SK-N-SH treated with all-trans-retinoic acid at 6 μM for 48 hours (cell line): ENCODE data around the gene DDX42.

Experiments
- ATAC-seq: fragments of 200-7000 bp; cut with Tn5 transposase; 3 replicates; pipeline ENCODE4 v1.9.1; 2020; ENCODE audit warnings: mild to moderate bottlenecking, moderate library complexity
- BACH2 ChIP-seq: fragments of 250-450 bp; sonication (Bioruptor Pico); IDR thresholded peaks from 2 replicates; pipeline ENCODE4 v1.9.0; 2021; ENCODE audit warnings: mild to moderate bottlenecking, borderline replicate concordance
- CSDC2 ChIP-seq: fragments of 250-450 bp; sonication (Bioruptor Pico); IDR thresholded peaks from 2 replicates; pipeline ENCODE4 v1.5.0; 2020; ENCODE audit warnings: mild to moderate bottlenecking, moderate library complexity
- GLIS3 ChIP-seq: fragments of 250-450 bp; sonication (Bioruptor Pico); IDR thresholded peaks from 2 replicates; pipeline ENCODE4 v1.5.0; 2020; ENCODE audit warnings: mild to moderate bottlenecking, moderate library complexity
- ISL1 ChIP-seq: fragments of 250-450 bp; sonication (Bioruptor Pico); IDR thresholded peaks from 2 replicates; pipeline ENCODE4 v2.1.2; 2022; ENCODE audit warnings: mild to moderate bottlenecking, moderate library complexity
- OSR1 ChIP-seq: fragments of 250-450 bp; sonication (Bioruptor Pico); IDR thresholded peaks from 2 replicates; pipeline ENCODE4 v1.8.0; 2022; ENCODE audit warnings: moderate library complexity, mild to moderate bottlenecking, inconsistent platforms
- PPARA ChIP-seq: fragments of 250-450 bp; sonication (Bioruptor Pico); IDR thresholded peaks from 2 replicates; pipeline ENCODE4 v1.5.0; 2020; ENCODE audit warnings: mild to moderate bottlenecking, borderline replicate concordance
- SNAI2 ChIP-seq: fragments of 250-450 bp; sonication (Bioruptor Pico); IDR thresholded peaks from 2 replicates; pipeline ENCODE4 v1.5.0; 2020; ENCODE audit warnings: mild to moderate bottlenecking, moderate library complexity
- TCF4 ChIP-seq: fragments of 250-450 bp; sonication (Bioruptor Pico); IDR thresholded peaks from 2 replicates; pipeline ENCODE4 v1.8.0; 2021; ENCODE audit warnings: mild to moderate bottlenecking, moderate library complexity, borderline replicate concordance
- TOX ChIP-seq: fragments of 250-450 bp; sonication (Bioruptor Pico); IDR thresholded peaks from 2 replicates; pipeline ENCODE4 v1.8.0; 2021; ENCODE audit warnings: mild to moderate bottlenecking, moderate library complexity, borderline replicate concordance
- ZC3H10 ChIP-seq: fragments of 250-450 bp; sonication (Bioruptor Pico); IDR thresholded peaks from 2 replicates; pipeline ENCODE4 v1.5.1; 2021; ENCODE audit warnings: mild to moderate bottlenecking, moderate library complexity
- ZFP3 ChIP-seq: fragments of 250-450 bp; sonication (Bioruptor Pico); IDR thresholded peaks from 2 replicates; pipeline ENCODE4 v1.5.0; 2020; ENCODE audit warnings: mild to moderate bottlenecking, moderate library complexity
- ZFP30 ChIP-seq: fragments of 450-650 bp; formaldehyde crosslinking; IDR thresholded peaks from 2 replicates; pipeline ENCODE4 v1.5.0; 2022; ENCODE audit warnings: mild to moderate bottlenecking, moderate library complexity
- ZNF565 ChIP-seq: fragments of 450-650 bp; formaldehyde crosslinking; conservative IDR thresholded peaks from 2 replicates; pipeline ENCODE4 v1.5.0; 2020; ENCODE audit warnings: low read depth, mild to moderate bottlenecking, moderate library complexity
- ZNF70 ChIP-seq: fragments of 450-650 bp; formaldehyde crosslinking; IDR thresholded peaks from 2 replicates; pipeline ENCODE4 v1.5.0; 2020; ENCODE audit warnings: mild to moderate bottlenecking, moderate library complexity
- ZNF8 ChIP-seq: fragments of 450-650 bp; formaldehyde crosslinking; IDR thresholded peaks from 2 replicates; pipeline ENCODE4 v1.5.0; 2020; ENCODE audit warnings: mild to moderate bottlenecking, moderate library complexity
- TF ChIP-seq, protein P1 (sequence below): fragments of 250-450 bp; sonication (Bioruptor Pico); IDR thresholded peaks from 2 replicates; pipeline ENCODE4 v1.5.0; 2020; ENCODE audit warnings: mild to moderate bottlenecking, moderate library complexity
- TF ChIP-seq, protein P2 (sequence below): fragments of 250-450 bp; sonication (Bioruptor Pico); IDR thresholded peaks from 2 replicates; pipeline ENCODE4 v1.5.1; 2021; ENCODE audit warnings: mild to moderate bottlenecking, moderate library complexity
- TF ChIP-seq, protein P3 (sequence below): fragments of 250-450 bp; sonication (Bioruptor Pico); IDR thresholded peaks from 2 replicates; pipeline ENCODE4 v1.8.0; 2020; ENCODE audit warnings: mild to moderate bottlenecking, moderate library complexity, borderline replicate concordance
- TF ChIP-seq, protein P4 (sequence below): fragments of 250-450 bp; sonication (Bioruptor Pico); IDR thresholded peaks from 2 replicates; pipeline ENCODE4 v1.5.1; 2020; ENCODE audit warnings: low read depth, mild to moderate bottlenecking, moderate library complexity

The DDX42 gene

DNA sequence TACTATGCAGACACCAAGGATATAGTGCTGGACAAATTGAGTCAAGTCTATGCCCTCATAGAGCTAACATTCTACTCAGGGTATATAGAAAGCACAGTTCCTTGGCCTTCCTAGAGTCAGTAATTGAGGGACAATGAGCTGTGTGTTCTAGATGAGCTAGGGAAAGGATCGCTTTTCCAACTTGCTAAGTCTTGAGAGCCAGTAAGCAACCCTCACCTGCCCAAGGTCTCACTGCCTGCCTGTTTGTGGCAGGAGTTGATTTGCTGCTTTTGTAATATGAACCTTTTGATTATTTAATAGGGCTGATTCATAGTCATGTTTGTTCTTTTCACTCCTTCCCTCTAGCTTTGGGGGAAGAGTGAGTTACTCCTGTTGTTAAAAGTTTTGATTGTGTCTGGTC, 6.5 kb downstream of the DDX42 start:
- peak; percentile 42 for ATAC-seq
- TF ChIP-seq, protein P1, sequence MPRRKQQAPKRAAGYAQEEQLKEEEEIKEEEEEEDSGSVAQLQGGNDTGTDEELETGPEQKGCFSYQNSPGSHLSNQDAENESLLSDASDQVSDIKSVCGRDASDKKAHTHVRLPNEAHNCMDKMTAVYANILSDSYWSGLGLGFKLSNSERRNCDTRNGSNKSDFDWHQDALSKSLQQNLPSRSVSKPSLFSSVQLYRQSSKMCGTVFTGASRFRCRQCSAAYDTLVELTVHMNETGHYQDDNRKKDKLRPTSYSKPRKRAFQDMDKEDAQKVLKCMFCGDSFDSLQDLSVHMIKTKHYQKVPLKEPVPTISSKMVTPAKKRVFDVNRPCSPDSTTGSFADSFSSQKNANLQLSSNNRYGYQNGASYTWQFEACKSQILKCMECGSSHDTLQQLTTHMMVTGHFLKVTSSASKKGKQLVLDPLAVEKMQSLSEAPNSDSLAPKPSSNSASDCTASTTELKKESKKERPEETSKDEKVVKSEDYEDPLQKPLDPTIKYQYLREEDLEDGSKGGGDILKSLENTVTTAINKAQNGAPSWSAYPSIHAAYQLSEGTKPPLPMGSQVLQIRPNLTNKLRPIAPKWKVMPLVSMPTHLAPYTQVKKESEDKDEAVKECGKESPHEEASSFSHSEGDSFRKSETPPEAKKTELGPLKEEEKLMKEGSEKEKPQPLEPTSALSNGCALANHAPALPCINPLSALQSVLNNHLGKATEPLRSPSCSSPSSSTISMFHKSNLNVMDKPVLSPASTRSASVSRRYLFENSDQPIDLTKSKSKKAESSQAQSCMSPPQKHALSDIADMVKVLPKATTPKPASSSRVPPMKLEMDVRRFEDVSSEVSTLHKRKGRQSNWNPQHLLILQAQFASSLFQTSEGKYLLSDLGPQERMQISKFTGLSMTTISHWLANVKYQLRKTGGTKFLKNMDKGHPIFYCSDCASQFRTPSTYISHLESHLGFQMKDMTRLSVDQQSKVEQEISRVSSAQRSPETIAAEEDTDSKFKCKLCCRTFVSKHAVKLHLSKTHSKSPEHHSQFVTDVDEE (CRISPR knock-in tag), result no peak
- TF ChIP-seq ZNF565 (CRISPR knock-in tag) (no peak), TCF4 (CRISPR knock-in tag) (no peak), PPARA (CRISPR knock-in tag) (no peak), BACH2 (CRISPR knock-in tag) (no peak), TOX (CRISPR knock-in tag) (no peak), ZFP30 (CRISPR knock-in tag) (no peak), ZC3H10 (CRISPR knock-in tag) (no peak), GLIS3 (CRISPR knock-in tag) (no peak)

DNA sequence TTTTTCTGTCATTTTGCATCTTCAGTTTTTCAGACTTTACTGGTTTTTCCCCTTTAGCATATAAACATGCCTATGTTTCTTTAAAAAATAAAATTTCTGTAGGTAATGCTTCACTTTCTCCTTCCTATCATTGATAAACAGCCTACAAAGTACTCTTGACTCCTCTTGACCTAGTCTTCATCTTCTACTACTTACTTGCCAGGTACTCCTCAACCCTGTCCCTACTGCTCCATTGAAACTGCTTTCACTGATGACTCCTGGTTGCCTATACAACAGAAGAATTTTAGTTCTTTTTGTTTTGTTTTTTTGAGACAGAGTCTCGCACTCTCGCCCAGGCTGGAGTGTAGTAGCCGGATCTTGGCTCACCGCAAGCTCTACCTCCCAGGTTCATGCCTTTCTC, 7.0 kb downstream of the DDX42 start:
- no peak for ATAC-seq
- TF ChIP-seq ZNF565 (CRISPR knock-in tag) (no peak), TCF4 (CRISPR knock-in tag) (no peak), OSR1 (no peak), SNAI2 (CRISPR knock-in tag) (no peak), ZFP30 (CRISPR knock-in tag) (no peak)
- TF ChIP-seq, protein P1 (CRISPR knock-in tag), result no peak
- TF ChIP-seq, protein P2, sequence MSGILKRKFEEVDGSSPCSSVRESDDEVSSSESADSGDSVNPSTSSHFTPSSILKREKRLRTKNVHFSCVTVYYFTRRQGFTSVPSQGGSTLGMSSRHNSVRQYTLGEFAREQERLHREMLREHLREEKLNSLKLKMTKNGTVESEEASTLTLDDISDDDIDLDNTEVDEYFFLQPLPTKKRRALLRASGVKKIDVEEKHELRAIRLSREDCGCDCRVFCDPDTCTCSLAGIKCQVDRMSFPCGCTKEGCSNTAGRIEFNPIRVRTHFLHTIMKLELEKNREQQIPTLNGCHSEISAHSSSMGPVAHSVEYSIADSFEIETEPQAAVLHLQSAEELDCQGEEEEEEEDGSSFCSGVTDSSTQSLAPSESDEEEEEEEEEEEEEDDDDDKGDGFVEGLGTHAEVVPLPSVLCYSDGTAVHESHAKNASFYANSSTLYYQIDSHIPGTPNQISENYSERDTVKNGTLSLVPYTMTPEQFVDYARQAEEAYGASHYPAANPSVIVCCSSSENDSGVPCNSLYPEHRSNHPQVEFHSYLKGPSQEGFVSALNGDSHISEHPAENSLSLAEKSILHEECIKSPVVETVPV (CRISPR knock-in tag), result no peak

DNA sequence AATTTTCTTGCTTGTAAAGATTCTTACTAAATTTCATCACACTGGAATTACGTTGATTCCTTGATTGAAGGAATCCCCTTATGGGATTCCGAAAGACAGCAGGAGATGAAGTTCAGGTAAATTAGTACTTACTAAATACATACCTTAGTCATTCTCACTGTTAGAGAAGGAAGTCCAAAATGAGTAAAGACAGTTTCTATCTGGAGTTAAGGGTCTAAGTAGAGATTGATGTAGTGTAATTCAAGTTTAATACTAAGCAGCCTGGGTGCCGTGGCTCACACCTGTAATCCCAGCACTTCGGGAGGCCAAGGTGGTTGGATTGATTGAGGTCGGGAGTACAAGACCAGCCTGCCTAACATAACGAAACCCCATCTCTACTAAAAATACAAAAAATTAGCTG, 9.6 kb downstream of the DDX42 start:
- TF ChIP-seq BACH2 (CRISPR knock-in tag), result no peak
- TF ChIP-seq ZNF8 (CRISPR knock-in tag), result no peak
- TF ChIP-seq ISL1 (CRISPR knock-in tag), result no peak
- TF ChIP-seq, protein P2 (CRISPR knock-in tag), result no peak
- TF ChIP-seq TOX (CRISPR knock-in tag), result no peak
- TF ChIP-seq ZFP3 (CRISPR knock-in tag), result no peak
- TF ChIP-seq PPARA (CRISPR knock-in tag), result no peak
- TF ChIP-seq TCF4 (CRISPR knock-in tag), result no peak
- no peak for TF ChIP-seq ZFP30 (CRISPR knock-in tag)
- TF ChIP-seq ZC3H10 (CRISPR knock-in tag), result no peak
- ATAC-seq, result no peak

DNA sequence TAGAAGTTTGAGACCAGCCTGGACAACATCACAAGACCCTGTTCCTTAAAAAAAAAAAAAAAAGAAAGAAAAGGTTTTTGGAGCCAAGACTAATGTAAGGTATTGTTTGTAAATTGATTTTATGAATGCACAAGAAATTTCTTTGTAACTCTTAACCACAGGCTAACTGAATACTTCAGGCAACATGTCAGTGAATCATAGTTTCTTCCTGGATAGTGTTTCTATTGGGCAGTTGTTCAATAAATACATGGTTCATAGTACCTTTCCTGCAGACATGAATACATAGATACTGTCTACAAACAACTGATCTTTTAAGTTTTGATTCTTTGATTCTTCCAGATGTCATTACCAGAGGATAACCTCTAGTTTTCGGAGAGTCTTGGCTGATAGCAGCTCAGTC, 11.6 kb downstream of the DDX42 start:
- peak; percentile 84 for ATAC-seq
- TF ChIP-seq TOX (CRISPR knock-in tag) (no peak), ZNF70 (no peak), ZFP30 (CRISPR knock-in tag) (no peak), CSDC2 (no peak), ZC3H10 (CRISPR knock-in tag) (no peak), ZNF8 (CRISPR knock-in tag) (no peak), OSR1 (no peak), BACH2 (CRISPR knock-in tag) (no peak), SNAI2 (CRISPR knock-in tag) (no peak)
- TF ChIP-seq, protein P3, sequence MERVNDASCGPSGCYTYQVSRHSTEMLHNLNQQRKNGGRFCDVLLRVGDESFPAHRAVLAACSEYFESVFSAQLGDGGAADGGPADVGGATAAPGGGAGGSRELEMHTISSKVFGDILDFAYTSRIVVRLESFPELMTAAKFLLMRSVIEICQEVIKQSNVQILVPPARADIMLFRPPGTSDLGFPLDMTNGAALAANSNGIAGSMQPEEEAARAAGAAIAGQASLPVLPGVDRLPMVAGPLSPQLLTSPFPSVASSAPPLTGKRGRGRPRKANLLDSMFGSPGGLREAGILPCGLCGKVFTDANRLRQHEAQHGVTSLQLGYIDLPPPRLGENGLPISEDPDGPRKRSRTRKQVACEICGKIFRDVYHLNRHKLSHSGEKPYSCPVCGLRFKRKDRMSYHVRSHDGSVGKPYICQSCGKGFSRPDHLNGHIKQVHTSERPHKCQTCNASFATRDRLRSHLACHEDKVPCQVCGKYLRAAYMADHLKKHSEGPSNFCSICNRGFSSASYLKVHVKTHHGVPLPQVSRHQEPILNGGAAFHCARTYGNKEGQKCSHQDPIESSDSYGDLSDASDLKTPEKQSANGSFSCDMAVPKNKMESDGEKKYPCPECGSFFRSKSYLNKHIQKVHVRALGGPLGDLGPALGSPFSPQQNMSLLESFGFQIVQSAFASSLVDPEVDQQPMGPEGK, result no peak
- TF ChIP-seq, protein P4, sequence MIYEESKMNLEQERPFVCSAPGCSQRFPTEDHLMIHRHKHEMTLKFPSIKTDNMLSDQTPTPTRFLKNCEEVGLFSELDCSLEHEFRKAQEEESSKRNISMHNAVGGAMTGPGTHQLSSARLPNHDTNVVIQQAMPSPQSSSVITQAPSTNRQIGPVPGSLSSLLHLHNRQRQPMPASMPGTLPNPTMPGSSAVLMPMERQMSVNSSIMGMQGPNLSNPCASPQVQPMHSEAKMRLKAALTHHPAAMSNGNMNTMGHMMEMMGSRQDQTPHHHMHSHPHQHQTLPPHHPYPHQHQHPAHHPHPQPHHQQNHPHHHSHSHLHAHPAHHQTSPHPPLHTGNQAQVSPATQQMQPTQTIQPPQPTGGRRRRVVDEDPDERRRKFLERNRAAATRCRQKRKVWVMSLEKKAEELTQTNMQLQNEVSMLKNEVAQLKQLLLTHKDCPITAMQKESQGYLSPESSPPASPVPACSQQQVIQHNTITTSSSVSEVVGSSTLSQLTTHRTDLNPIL, result no peak
- TF ChIP-seq, protein P2 (CRISPR knock-in tag), result no peak
